ENCODE data around the gene ASPG.
A peak's percentile ranks its signal among the peaks of the same experiment; 100 is the strongest.
"Not testable (repeated sequence)": the region's sequence is repeated elsewhere in the genome, so short reads cannot be mapped to it uniquely, and the experiment has no call there.

Gene ASPG

GRCh38 chr14:104147346-104148125, 62.0 kb downstream of the ASPG start:
- no peak for DNase-seq

DNA sequence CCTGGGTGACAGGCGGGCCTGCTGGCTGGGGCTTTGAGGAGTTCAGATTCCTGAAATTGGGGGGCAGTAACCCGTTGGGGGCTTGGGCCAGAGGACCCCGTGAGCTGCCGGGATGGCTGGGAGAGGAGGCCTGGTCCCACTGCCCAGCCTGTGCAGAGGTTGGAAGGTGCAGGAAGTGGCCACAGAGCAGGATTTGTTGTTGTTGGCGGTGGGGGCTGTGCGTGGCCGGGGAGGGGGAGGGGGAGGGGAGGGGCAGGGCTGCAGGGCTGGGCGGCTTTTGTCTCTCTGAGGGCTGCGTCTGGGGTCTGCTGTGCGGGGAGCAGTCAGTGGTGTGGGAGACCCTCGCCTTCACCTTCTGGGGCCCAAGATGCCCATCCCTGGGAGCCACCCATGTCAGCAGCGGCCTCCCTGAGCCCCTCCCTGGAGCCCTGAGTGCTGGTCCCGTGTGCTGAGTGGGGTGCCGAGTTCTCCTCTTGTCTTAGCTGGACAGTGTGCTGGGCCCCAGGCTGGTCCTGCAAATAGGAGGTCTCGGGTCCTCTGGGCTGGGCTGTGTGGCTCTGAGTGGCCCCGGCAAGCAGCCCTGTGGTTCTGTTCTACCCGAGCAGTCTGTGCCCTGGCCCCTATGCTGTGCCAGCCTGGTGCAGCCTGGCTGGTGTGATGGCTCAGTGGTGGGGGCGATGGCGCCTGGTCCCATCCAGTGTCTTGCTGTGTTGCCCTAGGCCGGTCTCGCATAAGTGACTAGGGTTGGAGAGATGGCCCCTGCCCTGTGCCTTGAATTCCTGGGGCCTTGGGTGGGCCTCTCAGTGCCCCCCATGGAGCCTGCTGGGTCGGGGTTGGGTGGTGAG, 63.2 kb downstream of the ASPG start:
- DNase-seq, result no peak

DNA sequence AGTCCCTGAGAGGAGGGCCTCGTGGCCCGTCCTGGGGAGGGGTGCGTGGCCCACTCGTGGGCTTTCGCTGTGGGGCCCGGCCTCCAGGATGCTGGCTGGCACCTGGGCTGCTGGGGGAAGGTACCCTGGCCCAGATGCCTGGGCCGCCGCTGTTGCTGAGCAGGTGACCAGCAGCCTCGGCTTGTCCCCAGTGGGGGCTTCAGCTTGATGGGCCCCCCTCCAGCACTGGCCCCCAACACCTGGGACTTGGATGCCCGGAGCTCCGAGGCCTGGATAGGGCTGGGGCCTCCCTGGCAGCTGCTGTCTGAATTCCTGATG, 63.7 kb downstream of the ASPG start:
- DNase-seq, result no peak

DNA sequence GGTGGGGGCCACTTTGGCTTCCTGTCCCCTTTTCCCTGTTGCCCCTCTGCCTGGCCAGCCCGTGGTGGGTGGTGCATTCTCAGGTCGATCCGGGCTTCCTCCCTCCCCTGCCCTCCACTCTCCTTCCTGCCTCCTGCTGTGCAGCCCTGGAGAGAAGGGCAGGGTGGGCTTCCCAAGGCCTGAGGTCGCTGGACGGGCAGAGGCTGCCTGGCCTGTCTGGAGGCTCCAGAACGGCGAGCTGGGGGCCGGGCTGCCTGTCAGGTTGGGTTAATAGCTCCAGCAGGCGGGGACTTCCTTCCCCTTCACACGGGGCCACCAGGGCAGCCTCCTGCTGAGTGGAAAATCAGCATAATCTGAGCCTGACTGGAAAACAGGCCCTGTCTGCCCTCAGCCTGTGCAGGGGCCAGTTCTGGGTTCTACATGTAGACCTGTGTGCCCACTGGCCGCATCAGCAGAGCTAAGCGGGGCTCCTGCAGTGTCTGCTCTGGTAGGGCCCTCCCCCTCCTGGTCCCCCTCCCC, 64.2 kb downstream of the ASPG start:
- no peak for DNase-seq

DNA sequence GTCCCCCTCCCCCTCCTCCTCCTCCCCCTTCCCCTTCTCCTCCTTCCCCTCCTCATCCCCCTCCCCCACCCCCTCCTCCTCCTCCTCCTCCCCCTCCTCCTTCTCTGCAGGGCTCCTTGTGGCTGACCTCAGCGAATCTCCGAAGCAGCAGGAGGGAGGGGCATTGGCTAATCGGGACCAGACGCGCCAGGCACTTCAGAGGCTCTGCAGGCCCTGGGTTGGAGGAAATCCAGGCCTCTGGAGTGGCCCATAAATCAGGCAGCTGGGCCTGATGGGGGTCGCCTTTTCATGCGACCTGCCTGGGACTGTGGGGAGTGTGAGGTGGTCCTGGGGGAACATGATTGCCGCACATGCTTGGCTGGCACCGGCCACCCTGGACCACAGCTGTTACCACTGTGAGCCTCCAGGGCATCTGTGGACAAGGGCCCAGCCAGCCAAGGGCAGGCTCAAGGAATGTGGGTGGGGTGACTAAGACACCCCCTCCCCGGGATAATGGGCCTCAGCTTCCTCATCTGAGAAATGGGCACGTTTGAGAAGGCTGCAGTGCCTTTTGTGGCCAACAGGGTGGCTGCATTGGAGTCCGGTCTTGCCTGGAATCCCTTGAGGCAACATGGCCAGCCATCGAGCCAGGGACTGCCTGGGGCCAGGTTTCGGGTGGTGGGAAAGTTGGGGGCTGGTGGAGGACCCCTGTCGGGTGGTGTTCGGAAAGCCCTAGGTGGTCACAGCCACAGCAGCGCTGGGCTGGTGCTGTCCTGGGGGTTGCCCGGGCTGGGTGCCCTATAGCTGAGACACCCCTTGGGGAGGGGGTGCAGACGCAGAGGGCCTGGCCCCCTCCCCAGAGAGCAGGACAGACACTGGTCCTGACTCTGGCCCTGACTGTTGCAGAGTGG, 64.9 kb downstream of the ASPG start:
- peak in 1 of 5 experiments; percentile 13 for DNase-seq

DNA sequence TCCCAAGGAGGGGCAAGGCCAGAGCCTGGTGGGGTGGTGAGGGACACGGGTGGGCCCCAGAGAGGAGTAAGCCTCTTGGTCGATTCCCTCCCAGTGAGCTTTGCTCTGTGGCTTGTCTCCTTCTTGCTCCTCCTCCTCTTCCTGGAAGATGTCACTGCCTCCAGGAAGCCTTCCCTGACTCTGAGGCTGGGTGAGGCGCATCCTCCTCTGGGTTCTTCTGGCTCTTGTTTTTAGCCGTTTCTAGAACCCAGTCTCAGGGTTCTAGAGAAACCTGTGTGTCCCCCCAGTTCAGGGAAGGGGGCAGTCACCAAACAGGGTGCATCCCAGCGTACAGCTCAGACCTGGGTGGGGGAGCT, 65.5 kb downstream of the ASPG start:
- DNase-seq, result no peak

DNA sequence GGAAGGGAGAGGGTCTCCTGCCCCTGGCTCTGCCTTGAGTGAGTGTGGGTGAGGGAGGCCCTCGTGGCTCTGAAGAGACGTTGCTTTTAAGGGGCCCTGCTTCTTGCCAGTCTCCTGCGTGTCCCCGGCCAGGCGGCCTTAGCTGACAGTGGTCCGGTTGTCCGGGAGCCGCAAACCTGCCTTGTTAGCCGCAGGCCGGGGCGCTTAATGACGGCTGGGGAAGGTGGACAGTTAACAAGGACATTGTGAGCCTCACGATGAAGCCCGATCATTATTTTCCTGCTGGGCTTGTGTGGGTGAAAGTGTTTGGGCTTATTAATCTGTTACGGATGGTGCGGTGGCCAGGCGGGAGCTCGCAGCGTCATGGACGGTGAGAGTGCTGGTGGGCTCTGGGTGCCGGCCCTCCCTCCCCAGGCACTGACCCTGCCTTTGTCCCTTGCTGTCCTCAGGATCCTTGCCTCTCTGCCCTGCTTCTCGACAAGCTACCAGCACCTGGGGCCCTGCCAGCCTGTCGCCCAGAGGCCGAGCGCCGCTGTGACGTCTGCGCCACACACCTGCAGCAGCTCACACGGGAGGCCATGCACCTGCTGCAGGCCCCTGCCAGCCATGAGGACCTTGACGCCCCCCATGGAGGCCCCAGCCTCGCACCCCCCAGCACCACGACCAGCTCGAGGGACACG, 66.2 kb downstream of the ASPG start:
- DNase-seq, result no peak

DNA sequence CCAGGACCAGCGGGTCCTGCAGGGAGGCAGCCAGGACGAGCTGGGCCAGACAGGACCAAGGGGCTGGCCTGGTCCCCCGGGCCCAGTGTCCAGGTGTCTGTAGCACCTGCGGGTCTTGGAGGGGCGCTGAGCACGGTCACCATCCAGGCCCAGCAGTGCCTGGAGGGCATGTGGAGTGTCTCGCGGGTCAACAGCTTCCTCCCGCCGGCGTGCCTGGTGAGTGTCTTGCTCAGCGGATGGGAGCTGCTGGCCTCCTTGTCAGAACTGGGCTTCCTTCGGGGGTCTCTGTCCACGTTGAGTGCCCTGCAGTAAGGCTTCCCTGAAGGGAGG, 66.7 kb downstream of the ASPG start:
- DNase-seq, result no peak

DNA sequence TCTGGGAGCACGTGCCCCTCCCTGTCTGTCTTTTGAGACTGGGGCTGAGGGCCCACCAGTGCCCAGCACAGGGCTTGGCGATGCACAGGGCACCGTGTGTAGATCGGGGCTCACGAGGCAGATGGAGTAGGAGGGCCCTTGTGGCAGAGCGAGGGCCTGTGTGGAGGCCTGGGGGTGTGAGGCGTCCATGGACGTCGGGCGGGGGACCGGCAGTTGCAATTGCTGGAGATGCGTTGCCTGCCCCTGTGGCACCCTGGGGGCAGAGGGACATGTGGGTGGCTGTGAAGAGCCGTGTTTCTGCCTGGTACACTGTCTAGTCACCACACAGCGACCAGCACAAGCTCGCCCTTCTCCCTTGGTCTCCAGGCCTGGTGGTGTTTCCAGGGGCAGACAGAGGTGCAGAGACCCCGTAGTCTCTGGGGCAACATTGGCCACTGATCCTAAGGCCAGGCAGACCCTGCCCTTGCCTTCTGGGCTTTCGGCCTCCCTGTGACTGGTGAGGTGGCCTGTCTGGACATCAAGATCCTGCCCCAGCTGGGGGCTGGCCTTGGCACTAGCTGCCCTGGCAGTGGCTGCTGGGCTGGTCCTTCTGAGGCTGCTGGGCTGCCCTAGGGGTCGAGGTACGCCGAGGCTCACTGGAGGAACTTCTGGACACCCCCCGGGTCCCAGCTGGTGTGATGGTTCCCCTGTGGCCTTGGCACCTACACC, 67.3 kb downstream of the ASPG start:
- no peak for DNase-seq

GRCh38 chr14:104153394-104153755, 67.9 kb downstream of the ASPG start:
- DNase-seq, result not testable (repeated sequence)

- DNase-seq, result no peak
Measured at GRCh38 chr14:104154246-104154645, 68.7 kb downstream of the ASPG start.

GRCh38 chr14:104155513-104155912, 70.0 kb downstream of the ASPG start:
- DNase-seq, result no peak

DNA sequence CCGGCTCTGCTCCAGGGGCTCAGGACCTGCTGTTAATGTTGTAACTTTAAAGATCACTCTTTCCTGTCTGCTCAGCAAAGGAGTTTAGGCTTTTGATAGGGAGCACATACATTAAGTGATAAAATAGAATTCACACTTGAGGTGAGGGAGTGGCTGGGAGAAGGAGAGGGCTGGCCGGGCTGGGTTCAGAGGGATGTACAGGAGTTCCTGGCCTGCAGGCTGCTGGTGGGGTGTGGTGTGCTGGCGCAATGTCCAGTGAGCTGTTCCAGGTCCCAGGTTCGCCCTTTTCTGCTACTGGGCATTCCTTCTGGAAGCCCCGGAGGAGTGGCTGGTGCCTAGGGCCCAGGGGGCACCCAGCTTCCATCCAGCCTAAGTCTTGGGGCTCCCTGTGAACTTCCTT, 70.6 kb downstream of the ASPG start:
- DNase-seq, result no peak

DNA sequence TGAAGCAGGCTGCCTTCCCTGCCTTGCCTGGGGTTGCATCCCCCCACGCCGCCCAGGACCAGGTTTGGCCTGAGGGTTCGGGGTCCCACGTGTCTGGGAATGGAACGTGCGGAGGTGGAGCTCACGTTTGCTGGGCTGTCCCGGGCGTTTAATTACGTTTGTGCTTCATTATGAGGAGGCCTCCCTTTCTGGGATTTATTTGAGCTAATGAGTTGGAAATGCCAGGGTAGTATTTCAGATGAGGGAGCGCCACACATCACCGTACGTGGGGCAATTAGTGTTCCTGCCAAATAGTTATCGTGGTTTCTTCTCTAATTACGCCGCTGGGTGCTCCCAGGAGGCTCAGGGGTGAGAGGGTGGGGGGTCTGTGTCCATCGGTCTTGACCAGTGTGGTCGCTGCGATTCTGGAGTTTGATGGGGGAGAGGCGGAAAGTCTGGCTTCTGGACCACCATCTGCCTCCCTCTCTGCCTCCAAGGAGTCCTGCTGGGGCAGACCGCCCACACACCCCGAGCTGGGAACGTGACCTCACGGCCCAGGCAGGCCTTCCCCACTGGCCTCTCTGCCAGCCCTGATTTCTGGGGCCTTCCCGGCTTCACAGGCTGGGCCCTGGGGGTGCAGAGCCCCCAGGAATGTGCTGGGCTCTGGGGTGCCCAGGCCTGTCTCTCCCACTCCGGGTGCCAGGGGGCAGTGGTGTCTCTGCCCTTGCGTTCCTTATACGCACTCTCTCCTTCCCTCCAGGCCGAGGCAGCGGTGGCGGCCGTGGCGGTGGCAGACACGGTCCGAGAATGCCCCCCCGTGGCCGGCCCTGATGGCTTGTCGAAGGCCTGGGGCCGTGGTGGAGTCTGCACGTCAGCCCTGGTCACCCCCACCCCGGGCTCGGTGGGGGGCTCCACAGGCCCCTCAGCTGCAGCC, 71.8 kb downstream of the ASPG start:
- no peak for DNase-seq

GRCh38 chr14:104158827-104159798, 73.6 kb downstream of the ASPG start:
- no peak for DNase-seq

DNA sequence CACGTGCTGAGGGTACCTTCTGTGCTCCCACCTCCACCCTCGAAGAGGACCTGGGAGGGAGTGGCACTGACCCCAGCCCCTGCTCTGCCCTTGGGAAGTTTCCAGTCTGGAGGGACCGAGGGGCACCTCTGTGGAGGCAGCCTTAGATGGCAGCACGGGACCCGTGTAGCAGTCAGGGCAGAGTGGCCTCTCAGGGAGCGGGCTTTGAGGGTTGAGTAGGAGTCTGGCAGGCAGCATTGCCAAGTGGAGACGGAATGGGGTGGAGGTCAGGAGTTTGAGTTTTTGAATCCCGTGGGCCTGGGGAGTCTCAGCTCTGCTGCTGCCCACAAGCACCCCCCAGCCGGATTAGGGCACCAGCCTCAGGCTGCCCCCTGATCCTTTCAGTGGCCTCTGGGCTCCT, 74.5 kb downstream of the ASPG start:
- DNase-seq, result no peak

- no peak for DNase-seq
Measured at GRCh38 chr14:104161602-104162367, 76.3 kb downstream of the ASPG start.

DNA sequence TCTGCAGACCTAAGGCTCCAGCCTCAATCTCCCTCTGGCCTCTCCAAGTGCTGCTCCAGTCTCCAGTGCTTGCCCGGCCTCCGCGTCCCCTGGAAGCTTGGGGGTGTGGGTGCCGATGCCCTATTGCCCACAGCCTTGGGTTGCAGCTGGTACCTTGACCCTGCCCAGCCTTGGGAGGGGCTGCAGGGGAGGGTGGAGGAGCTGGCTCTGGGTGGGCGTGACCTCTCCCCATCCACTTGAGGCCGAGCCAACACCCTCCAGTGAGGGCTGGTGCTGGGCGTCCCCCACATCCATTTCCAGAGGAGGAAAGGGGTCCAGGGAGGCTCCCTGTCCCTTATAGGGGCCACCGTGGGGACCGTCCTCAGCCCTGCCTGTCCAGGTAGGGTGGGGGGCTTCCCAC, 77.0 kb downstream of the ASPG start:
- DNase-seq, result no peak

GRCh38 chr14:104163541-104163940, 78.0 kb downstream of the ASPG start:
- no peak for DNase-seq
